Parathyroid adenoma (tissue), 2 donors: ENCODE data around the gene MMP24OS.

Source experiments
- H2AFZ ChIP-seq: fragments of 300-600 bp; sonication (generic); one replicate; pipeline ENCODE4 v1.7.0; 2017; ENCODE audit warnings: antibody characterized with exemption, mild to moderate bottlenecking
- H3K27ac ChIP-seq: fragments of 300-600 bp; sonication (generic); one replicate; pipeline ENCODE4 v1.7.0; 2017
- H3K27me3 ChIP-seq: fragments of 300-600 bp; sonication (generic); one replicate; pipeline ENCODE4 v1.7.0; 2017; ENCODE audit warnings: low read length; ENCODE audit not compliant: control insufficient read depth, insufficient read depth
- H3K36me3 ChIP-seq: fragments of 300-600 bp; sonication (generic); one replicate; pipeline ENCODE4 v1.7.0; 2017; ENCODE audit warnings: low read length; ENCODE audit not compliant: control insufficient read depth, insufficient read depth
- H3K4me1 ChIP-seq: fragments of 300-600 bp; sonication (generic); one replicate; pipeline ENCODE4 v1.7.0; 2017; ENCODE audit warnings: control low read depth
- H3K4me2 ChIP-seq: fragments of 300-600 bp; sonication (generic); one replicate; pipeline ENCODE4 v1.7.0; 2017; ENCODE audit warnings: low read length
- H3K4me3 ChIP-seq: fragments of 300-600 bp; sonication (generic); one replicate; pipeline ENCODE4 v1.7.0; 2017; ENCODE audit warnings: low read depth, low read length
- H3K79me2 ChIP-seq: fragments of 300-600 bp; sonication (generic); one replicate; pipeline ENCODE4 v1.7.0; 2017; ENCODE audit warnings: control low read depth
- H3K9ac ChIP-seq: fragments of 300-600 bp; sonication (generic); one replicate; pipeline ENCODE4 v1.7.0; 2017; ENCODE audit warnings: mild to moderate bottlenecking
- H3K9me3 ChIP-seq: fragments of 300-600 bp; sonication (generic); one replicate; pipeline ENCODE4 v1.7.0; 2017; ENCODE audit warnings: low read length; ENCODE audit not compliant: control insufficient read depth
- TF ChIP-seq, protein P1 (sequence below): fragments of 300-600 bp; sonication (generic); IDR thresholded peaks from one replicate; pipeline ENCODE4 v1.7.0; 2017; ENCODE audit warnings: antibody characterized with exemption, mild to moderate bottlenecking
- donor health status: primary hyperparathyroidism.

Gene MMP24OS

DNA sequence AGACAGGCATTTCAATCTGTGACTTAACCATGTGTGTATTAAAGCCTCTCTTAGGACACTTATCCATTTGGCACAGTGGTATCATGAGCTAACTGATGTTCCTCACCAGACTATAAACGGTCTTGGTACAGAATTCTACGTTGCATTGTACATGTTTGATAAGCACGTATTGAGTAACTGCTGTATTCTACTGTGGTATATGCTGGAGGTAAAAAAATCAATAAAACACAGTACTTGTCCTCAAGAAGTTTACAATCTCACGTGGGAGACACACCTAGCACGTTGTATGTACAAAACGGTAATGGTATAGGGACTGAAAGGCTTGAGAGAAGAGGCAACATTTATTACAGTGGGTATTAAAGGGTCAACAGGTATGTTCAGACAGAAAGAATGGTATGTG is 47.5 kb upstream of the MMP24OS start:
- Histone ChIP-seq H2AFZ (no peak overlapping the region), H3K27ac (no peak overlapping the region), H3K4me2 (no peak overlapping the region), H3K4me3 (no peak overlapping the region), H3K9ac (no peak overlapping the region), H3K27me3 (no peaks in the 10 kb centered on the region), H3K9me3 (no peaks in the 10 kb centered on the region), H3K36me3 (no peaks in the 10 kb centered on the region), H3K4me1 (no peaks in the 10 kb centered on the region), H3K79me2 (peaks cover 2% of the 10 kb centered on the region)
- TF ChIP-seq, protein P1, sequence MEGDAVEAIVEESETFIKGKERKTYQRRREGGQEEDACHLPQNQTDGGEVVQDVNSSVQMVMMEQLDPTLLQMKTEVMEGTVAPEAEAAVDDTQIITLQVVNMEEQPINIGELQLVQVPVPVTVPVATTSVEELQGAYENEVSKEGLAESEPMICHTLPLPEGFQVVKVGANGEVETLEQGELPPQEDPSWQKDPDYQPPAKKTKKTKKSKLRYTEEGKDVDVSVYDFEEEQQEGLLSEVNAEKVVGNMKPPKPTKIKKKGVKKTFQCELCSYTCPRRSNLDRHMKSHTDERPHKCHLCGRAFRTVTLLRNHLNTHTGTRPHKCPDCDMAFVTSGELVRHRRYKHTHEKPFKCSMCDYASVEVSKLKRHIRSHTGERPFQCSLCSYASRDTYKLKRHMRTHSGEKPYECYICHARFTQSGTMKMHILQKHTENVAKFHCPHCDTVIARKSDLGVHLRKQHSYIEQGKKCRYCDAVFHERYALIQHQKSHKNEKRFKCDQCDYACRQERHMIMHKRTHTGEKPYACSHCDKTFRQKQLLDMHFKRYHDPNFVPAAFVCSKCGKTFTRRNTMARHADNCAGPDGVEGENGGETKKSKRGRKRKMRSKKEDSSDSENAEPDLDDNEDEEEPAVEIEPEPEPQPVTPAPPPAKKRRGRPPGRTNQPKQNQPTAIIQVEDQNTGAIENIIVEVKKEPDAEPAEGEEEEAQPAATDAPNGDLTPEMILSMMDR = no peak

DNA sequence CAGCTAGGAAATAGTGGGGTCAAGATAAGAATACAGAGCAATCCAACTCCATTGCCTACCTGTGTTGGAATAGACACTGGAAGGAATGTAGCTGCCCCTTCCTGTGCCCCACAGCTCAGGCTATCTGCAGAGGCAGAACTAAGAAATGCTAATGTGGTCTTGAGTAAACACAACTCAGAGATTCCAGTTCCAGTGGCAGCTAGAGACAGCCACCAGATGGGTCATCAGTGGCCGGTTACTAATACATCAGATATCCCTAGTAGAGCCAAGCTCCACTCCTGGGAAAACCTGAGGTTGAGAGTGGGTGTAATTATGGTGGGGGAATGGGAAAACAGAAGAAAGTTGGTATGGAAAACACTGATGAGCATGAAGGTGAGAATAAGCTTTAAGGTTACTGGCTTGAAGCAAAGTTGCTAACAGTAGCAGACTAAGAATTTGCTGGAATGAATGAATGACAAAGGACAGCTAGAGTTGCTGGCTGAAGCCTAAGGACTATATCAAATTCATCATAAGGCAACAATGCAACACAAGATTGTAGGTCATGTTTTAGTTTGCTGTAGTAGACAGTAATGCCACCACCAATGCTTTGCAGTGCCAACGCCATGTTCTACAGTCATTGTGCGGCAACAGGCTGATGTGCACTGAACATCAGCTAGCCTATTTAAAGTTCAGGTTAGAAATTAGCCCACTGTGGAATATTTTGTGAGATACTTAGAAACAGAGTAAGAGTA is 42.6 kb upstream of the MMP24OS start:
- TF ChIP-seq, protein P1 = no peak
- H3K9ac ChIP-seq = no peak overlapping the region

DNA sequence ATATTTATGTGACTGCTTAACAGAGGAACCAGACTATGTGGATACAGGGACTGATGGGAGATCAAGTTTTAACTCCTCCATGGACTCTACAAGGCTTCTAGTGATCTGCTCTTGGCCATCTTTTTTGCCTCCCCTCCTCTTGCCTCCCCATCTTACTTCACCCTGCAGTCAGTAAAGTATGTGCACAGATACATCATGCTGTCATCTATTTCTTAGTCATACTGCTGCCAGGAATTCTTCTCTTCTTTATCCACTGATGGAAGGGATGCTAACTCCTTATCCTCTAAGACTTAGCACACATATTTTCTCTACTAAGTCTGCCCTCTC is 41.9 kb upstream of the MMP24OS start:
- H3K9ac ChIP-seq = no peak overlapping the region
- TF ChIP-seq, protein P1 = no peak
- peaks cover 3% of the 10 kb centered on the region for H3K4me1 ChIP-seq
- H3K27me3 ChIP-seq = no peaks in the 10 kb centered on the region
- no peaks in the 10 kb centered on the region for H3K9me3 ChIP-seq
- H3K36me3 ChIP-seq = no peaks in the 10 kb centered on the region
- H3K4me2 ChIP-seq = no peak overlapping the region
- no peak overlapping the region for H3K27ac ChIP-seq
- H3K79me2 ChIP-seq = peaks cover 2% of the 10 kb centered on the region
- no peak overlapping the region for H2AFZ ChIP-seq
- H3K4me3 ChIP-seq = no peak overlapping the region

More for the DNA sequence above, 42.6 kb upstream of the MMP24OS start:
- Histone ChIP-seq H3K79me2 (peaks cover 2% of the 10 kb centered on the region), H2AFZ (no peak overlapping the region), H3K4me2 (no peak overlapping the region), H3K4me3 (no peak overlapping the region), H3K9me3 (no peaks in the 10 kb centered on the region), H3K27me3 (no peaks in the 10 kb centered on the region), H3K27ac (no peak overlapping the region), H3K4me1 (peaks cover 3% of the 10 kb centered on the region), H3K36me3 (no peaks in the 10 kb centered on the region)

DNA sequence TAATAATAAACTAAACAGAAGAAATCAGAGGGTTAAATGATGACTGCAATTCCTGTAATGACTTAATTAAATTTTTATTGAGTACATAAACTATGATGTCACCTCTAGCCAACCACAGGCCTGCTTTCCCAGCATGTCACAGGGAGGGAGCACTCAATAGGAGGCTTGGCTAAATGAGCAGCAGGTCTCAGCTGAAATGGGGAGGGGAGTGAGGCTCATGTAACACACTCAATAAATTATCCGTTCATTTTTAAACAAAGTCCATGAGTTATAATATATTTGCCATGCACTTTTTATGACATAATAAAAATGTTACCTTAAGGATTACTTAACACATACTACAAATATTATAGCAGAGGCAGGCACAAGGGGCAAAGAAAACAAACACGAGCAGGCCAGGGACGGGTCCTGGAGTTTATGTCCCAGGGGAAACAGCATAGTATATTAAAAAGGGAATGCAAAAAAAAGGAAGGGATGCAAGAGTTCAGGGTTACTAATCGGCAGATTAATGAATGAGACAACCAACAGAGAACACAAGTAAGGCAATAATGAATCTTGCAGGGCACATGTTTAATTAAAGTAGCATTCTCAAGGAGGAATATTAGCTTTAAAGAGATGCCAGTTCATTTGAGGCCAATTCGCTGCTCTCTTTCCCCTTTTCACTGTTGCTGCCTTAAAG is 41.4 kb upstream of the MMP24OS start:
- no peak overlapping the region for H3K4me2 ChIP-seq
- no peak overlapping the region for H3K4me3 ChIP-seq
- no peaks in the 10 kb centered on the region for H3K36me3 ChIP-seq
- peaks cover 2% of the 10 kb centered on the region for H3K79me2 ChIP-seq
- TF ChIP-seq, protein P1 = no peak
- H3K27me3 ChIP-seq = no peaks in the 10 kb centered on the region
- H2AFZ ChIP-seq = no peak overlapping the region
- peaks cover 3% of the 10 kb centered on the region for H3K4me1 ChIP-seq
- no peak overlapping the region for H3K27ac ChIP-seq
- no peaks in the 10 kb centered on the region for H3K9me3 ChIP-seq
- no peak overlapping the region for H3K9ac ChIP-seq
